Bronchial epithelial cell (primary cell): Measurements from ENCODE around the gene NCDN. TPM values are rescaled to one million over a fixed set of nuclear protein-coding genes. Genes with fewer than 3 reads are reported as not detected.

Experiments
- DNase-seq: peaks from one replicate; pipeline ENCODE4 v3.0.0-alpha.2; 2010; ENCODE audit warnings: low read depth
- FAIRE-seq: peaks from 2 replicates; lab custom pipeline; 2011; peaks lifted over from hg19 to GRCh38; lab: Jason Lieb, UNC
- H3K27me3 ChIP-seq: 2 replicates; pipeline ENCODE4 v1.5.1; 2011; ENCODE audit warnings: low read length; ENCODE audit not compliant: control insufficient read depth, insufficient read depth
- H3K36me3 ChIP-seq: 2 replicates; pipeline ENCODE4 v1.5.1; 2011; ENCODE audit warnings: low read length; ENCODE audit not compliant: control insufficient read depth, insufficient read depth
- H3K4me3 ChIP-seq: 2 replicates; pipeline ENCODE4 v1.5.1; 2011; ENCODE audit warnings: mild to moderate bottlenecking, low read depth, low read length, control low read depth
- CTCF ChIP-seq: IDR thresholded peaks from 2 replicates; pipeline ENCODE4 v1.5.1; 2011; ENCODE audit warnings: mild to moderate bottlenecking, moderate library complexity, low read length, control low read depth, inconsistent platforms; ENCODE audit not compliant: insufficient read depth, severe bottlenecking
- total RNA-seq: library from RNA; depleted of rRNA; stranded (reverse); fragments of >200 nt; gene quantifications from 2 replicates; pipeline ENCODE4 v1.2.1, GENCODE V29; 2014

The NCDN gene
- total RNA-seq, 1 donor from 2014 or later = 10.0 TPM

GRCh38 chr1:35589516-35590427 is 32.2 kb downstream of the NCDN start:
- H3K27me3 ChIP-seq = no peaks in the 10 kb centered on the region
- DNase-seq (no peak), FAIRE-seq (no peak)
- no peak overlapping the region for H3K4me3 ChIP-seq
- H3K36me3 ChIP-seq = no peaks in the 10 kb centered on the region
- no peak for TF ChIP-seq CTCF

- Histone ChIP-seq H3K36me3 (no peaks in the 10 kb centered on the region), H3K4me3 (no peak overlapping the region), H3K27me3 (no peaks in the 10 kb centered on the region)
- FAIRE-seq (peak; percentile 85), DNase-seq (no peak)
- no peak for TF ChIP-seq CTCF
Observed at GRCh38 chr1:35590476-35591040, 33.0 kb downstream of the NCDN start.

- no peak for TF ChIP-seq CTCF
- Histone ChIP-seq H3K36me3 (no peaks in the 10 kb centered on the region), H3K4me3 (no peak overlapping the region), H3K27me3 (no peaks in the 10 kb centered on the region)
- FAIRE-seq = peak; percentile 81
- no peak for DNase-seq
Observed at GRCh38 chr1:35591211-35591610, 33.6 kb downstream of the NCDN start.

GRCh38 chr1:35592991-35593769 is 35.6 kb downstream of the NCDN start:
- no peak for DNase-seq
- no peak overlapping the region for H3K4me3 ChIP-seq
- no peak for FAIRE-seq
- no peak for TF ChIP-seq CTCF
- no peaks in the 10 kb centered on the region for H3K36me3 ChIP-seq
- H3K27me3 ChIP-seq = no peaks in the 10 kb centered on the region

- no peak for TF ChIP-seq CTCF
- no peaks in the 10 kb centered on the region for H3K36me3 ChIP-seq
- DNase-seq = no peak
- no peaks in the 10 kb centered on the region for H3K27me3 ChIP-seq
- H3K4me3 ChIP-seq = no peak overlapping the region
- FAIRE-seq = no peak
Observed at GRCh38 chr1:35594005-35594760, 36.6 kb downstream of the NCDN start.
